ENCODE measurements around the gene PLP2.

DNA sequence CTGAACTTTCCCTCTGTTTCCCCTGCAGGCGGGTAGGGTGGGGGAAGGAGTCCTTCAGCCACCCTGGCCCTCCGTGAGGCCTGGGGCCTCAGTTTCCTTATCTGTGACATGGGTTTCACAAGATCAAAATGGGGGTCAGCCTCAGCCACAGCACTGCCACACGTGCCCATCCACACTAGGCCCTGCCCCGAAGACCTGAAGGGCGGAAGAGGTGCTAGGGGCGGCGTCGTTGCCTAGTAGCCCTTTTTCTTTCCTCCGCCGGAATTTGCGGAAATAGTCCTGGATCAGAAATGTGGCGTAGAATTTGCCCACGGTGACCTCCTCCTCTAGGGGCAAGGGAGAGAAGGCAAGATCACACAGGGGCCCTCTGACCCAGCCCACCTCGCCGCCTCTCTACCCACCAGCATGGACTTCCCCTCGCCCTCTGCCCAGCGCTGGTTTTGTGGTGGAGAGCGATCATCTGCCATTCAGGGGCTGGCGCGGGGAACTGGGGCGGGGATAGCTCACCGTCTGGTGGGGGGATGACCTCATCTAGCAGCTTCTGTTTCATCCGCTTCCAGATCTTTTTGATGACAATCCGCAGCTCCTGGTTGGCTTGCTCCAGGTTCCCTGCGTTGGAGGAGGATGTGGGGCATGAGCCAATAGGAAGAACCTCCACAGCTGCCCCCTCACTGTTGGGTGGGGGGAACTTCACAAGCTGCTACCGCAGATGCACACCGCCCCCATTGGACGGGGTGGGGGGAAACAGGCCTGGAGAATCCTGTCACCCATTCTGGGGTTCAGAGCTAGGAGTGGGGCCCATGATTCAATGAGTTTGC is 37.9 kb downstream of the PLP2 start:
- TF ChIP-seq POLR2A (IDR thresholded peaks at IDR 0.05; ENCODE audit: low read depth, low read length) (no peak), TAF1 (IDR thresholded peaks at IDR 0.05; ENCODE audit: borderline replicate concordance, low read depth, low read length) (no peak), POLR2AphosphoS5 (IDR thresholded peaks at IDR 0.05; ENCODE audit: low read depth, low read length) (no peak)
